B cell (primary cell): ENCODE data around the gene MAPK14.

ENCODE experiments used
- EZH2 ChIP-seq: IDR thresholded peaks from 2 replicates; pipeline ENCODE4 v1.6.1; 2012; ENCODE audit warnings: borderline replicate concordance, low read depth, mild to moderate bottlenecking, moderate library complexity, low read length; ENCODE audit not compliant: insufficient read depth, poor library complexity, severe bottlenecking
- TF ChIP-seq, protein P1 (sequence below): fragments of 200-600 bp; IDR thresholded peaks from one replicate; pipeline ENCODE4 v1.8.0; 2022; ENCODE audit warnings: antibody characterized with exemption, mild to moderate bottlenecking

DNA sequence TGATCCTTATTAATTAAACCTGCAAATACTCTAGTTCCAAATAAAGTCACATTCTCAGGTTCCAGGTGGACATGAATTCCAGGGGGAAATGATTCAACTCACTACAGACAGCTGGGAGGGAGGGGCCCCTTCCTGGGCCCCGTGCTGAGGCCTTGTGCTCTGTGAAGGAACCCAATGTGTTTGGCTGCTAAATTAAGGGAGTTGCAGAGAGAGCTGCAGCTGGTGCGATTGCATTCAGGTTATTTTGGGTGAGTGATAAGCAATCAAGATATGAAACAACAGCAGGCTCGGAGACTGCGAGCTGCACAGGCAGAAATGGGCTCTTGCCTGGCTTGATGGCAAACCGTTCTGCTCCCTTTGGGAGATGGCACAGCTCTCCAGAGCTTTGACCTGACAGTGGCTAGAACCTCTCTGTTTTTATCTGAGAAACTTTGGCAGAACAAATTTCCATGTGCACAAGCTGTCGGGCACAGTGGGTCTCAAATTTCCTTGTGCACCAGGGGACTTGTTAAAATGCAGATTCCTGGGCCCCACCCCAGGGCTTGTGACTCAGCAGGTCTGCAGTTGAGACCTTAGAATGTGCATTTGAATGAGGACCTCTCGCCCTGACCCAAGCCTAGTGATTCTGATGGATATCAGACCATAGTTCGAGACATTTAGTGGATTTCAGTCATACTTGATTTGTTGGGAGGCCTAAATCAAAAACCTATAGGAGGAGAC is 112.5 kb downstream of the MAPK14 start:
- TF ChIP-seq, protein P1, sequence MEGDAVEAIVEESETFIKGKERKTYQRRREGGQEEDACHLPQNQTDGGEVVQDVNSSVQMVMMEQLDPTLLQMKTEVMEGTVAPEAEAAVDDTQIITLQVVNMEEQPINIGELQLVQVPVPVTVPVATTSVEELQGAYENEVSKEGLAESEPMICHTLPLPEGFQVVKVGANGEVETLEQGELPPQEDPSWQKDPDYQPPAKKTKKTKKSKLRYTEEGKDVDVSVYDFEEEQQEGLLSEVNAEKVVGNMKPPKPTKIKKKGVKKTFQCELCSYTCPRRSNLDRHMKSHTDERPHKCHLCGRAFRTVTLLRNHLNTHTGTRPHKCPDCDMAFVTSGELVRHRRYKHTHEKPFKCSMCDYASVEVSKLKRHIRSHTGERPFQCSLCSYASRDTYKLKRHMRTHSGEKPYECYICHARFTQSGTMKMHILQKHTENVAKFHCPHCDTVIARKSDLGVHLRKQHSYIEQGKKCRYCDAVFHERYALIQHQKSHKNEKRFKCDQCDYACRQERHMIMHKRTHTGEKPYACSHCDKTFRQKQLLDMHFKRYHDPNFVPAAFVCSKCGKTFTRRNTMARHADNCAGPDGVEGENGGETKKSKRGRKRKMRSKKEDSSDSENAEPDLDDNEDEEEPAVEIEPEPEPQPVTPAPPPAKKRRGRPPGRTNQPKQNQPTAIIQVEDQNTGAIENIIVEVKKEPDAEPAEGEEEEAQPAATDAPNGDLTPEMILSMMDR: no peak
- TF ChIP-seq EZH2: no peak
